GM21529 (cell line): ENCODE results near the gene CAMTA2.

Experiments
- ATAC-seq: cut with Tn5 transposase; IDR thresholded peaks from one replicate; pipeline ENCODE4 v1.9.1; 2021; ENCODE audit not compliant: unreplicated experiment

Gene CAMTA2

GRCh38 chr17:4999430-5000093 lies 12.1 kb upstream of the CAMTA2 start:
- no peak for ATAC-seq

GRCh38 chr17:4998732-4999429 lies 11.4 kb upstream of the CAMTA2 start:
- no peak for ATAC-seq

GRCh38 chr17:4998027-4998731 lies 10.7 kb upstream of the CAMTA2 start:
- ATAC-seq = peak; percentile 13

- peak; percentile 82 for ATAC-seq
These were observed 10.0 kb upstream of the CAMTA2 start, which contains the start of the genes INCA1 and KIF1C for GRCh38 chr17:4997302-4998026. TSS of gene INCA1 (minus strand) at chr17:4997522. CDS start at chr17:4994437, 3,085 bp downstream. TSS of gene KIF1C (plus strand) at chr17:4997950. CDS start at chr17:5000247, 2,297 bp downstream.

- no peak for ATAC-seq
These were observed 6.7 kb upstream of the CAMTA2 start for GRCh38 chr17:4994081-4994595.

GRCh38 chr17:4987767-4988567 lies 492 bp upstream of the CAMTA2 start:
- no peak for ATAC-seq

- no peak for ATAC-seq
These were observed 1.1 kb downstream of the CAMTA2 start for GRCh38 chr17:4986403-4986802.

- no peak for ATAC-seq
These were observed 5.2 kb downstream of the CAMTA2 start for GRCh38 chr17:4982305-4982704.

GRCh38 chr17:4980644-4981216 lies 6.7 kb downstream of the CAMTA2 start:
- no peak for ATAC-seq

GRCh38 chr17:4978726-4979125 lies 8.7 kb downstream of the CAMTA2 start:
- no peak for ATAC-seq

GRCh38 chr17:4974115-4974670 lies 13.3 kb downstream of the CAMTA2 start:
- ATAC-seq = no peak

- no peak for ATAC-seq
These were observed 14.0 kb downstream of the CAMTA2 start for GRCh38 chr17:4973256-4974114.

GRCh38 chr17:4972752-4973151 lies 14.7 kb downstream of the CAMTA2 start:
- no peak for ATAC-seq

GRCh38 chr17:4972322-4972721 lies 15.2 kb downstream of the CAMTA2 start:
- no peak for ATAC-seq

- no peak for ATAC-seq
These were observed 15.6 kb downstream of the CAMTA2 start for GRCh38 chr17:4971826-4972225.

- no peak for ATAC-seq
These were observed 17.2 kb downstream of the CAMTA2 start for GRCh38 chr17:4970273-4970672.

- no peak for ATAC-seq
These were observed 17.8 kb downstream of the CAMTA2 start for GRCh38 chr17:4969551-4970173.

GRCh38 chr17:4969047-4969550 lies 18.4 kb downstream of the CAMTA2 start:
- no peak for ATAC-seq
